Rectal smooth muscle tissue (tissue), 1 donor: ENCODE results near the gene DHX9.
"Not testable (repeated sequence)": the region's sequence is repeated elsewhere in the genome, so short reads cannot be mapped to it uniquely, and the experiment has no call there.

Experiments
- H3K27ac ChIP-seq: one replicate; pipeline ENCODE4 v1.7.0; 2013; ENCODE audit warnings: low read depth, low read length, inconsistent platforms
- H3K27me3 ChIP-seq: one replicate; pipeline ENCODE4 v1.7.0; 2013; ENCODE audit warnings: low read length; ENCODE audit not compliant: control insufficient read depth, insufficient read depth
- H3K36me3 ChIP-seq: one replicate; pipeline ENCODE4 v1.7.0; 2013; ENCODE audit warnings: low read length; ENCODE audit not compliant: control insufficient read depth, insufficient read depth
- H3K4me1 ChIP-seq: one replicate; pipeline ENCODE4 v1.7.0; 2013; ENCODE audit warnings: low read length; ENCODE audit not compliant: control insufficient read depth, insufficient read depth
- H3K4me3 ChIP-seq: one replicate; pipeline ENCODE4 v1.7.0; 2013; ENCODE audit warnings: low read length
- H3K9ac ChIP-seq: one replicate; pipeline ENCODE4 v1.7.0; 2013; ENCODE audit warnings: low read length

DHX9 gene

DNA sequence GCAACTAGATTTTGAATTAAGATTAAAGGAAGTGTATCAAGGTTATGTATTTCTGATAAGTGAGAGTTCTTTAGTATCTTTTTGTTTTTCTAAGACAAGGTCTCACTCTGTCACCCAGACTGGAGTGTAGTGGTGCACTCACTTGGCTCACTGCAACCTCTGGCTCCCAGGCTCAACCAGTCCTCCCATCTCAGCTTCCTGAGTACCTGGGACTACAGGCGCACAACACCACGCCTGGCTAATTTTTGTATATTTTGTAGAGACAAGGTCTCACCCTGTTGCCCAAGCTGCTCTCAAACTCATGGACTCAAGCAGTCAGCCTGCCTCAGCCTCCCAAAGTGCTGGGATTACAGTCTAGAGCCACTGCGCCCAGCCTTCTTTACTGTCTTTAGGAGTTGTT lies 33.7 kb downstream of the DHX9 start:
- no peak overlapping the region for H3K4me3 ChIP-seq
- H3K27me3 ChIP-seq: no peaks in the 10 kb centered on the region
- no peak overlapping the region for H3K27ac ChIP-seq
- H3K9ac ChIP-seq: no peak overlapping the region
- no peaks in the 10 kb centered on the region for H3K4me1 ChIP-seq
- peaks cover 53% of the 10 kb centered on the region for H3K36me3 ChIP-seq

- Histone ChIP-seq H3K4me3 (no peak overlapping the region), H3K36me3 (peaks cover 63% of the 10 kb centered on the region), H3K4me1 (no peaks in the 10 kb centered on the region), H3K27me3 (no peaks in the 10 kb centered on the region), H3K27ac (no peak overlapping the region), H3K9ac (no peak overlapping the region)
Observed at GRCh38 chr1:182875889-182876288, 36.7 kb downstream of the DHX9 start.

DNA sequence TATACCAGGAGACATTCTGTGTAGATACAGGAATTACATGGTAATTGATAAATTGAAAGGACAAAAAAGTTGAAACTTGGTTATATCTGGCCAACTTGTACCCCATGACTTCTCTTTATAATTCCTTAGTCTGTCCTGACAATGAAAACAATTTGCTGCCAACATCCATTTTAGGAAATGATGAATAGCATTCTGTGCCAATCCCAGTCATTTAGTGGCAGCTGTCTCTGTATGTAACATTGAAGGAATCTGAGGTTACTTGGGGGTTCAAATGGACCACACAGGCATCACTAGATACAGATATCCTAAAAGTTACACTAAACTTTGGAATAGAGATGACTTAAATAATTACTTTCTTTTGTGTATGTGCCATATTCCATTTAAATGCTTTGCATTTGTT lies 38.2 kb downstream of the DHX9 start:
- H3K9ac ChIP-seq: no peak overlapping the region
- H3K27ac ChIP-seq: no peak overlapping the region
- H3K4me1 ChIP-seq: no peaks in the 10 kb centered on the region
- H3K27me3 ChIP-seq: no peaks in the 10 kb centered on the region
- peaks cover 71% of the 10 kb centered on the region for H3K36me3 ChIP-seq
- no peak overlapping the region for H3K4me3 ChIP-seq

- Histone ChIP-seq H3K27ac (no peak overlapping the region), H3K36me3 (peaks cover 69% of the 10 kb centered on the region), H3K27me3 (no peaks in the 10 kb centered on the region), H3K9ac (no peak overlapping the region), H3K4me3 (no peak overlapping the region), H3K4me1 (no peaks in the 10 kb centered on the region)
Observed at GRCh38 chr1:182877842-182878241, 38.7 kb downstream of the DHX9 start.

DNA sequence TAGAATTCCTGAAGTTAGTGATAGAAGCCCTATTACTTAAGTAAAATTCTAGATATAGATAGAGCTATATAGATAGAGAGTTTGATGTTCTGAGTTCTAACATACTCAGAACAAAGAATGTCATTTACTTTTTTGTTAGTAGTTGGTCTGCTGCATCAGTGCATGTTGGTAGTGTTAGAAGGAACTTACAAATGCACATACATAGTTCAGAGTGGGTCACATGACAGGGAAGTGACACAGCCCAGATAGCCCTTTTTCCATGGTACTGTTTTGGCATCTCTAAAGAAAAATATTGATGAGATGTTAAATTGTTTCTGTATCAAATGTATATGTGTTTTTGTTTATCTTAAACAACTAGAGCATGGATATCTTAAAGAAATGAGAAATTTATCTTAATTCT lies 45.7 kb downstream of the DHX9 start:
- no peak overlapping the region for H3K4me3 ChIP-seq
- H3K27me3 ChIP-seq: no peaks in the 10 kb centered on the region
- H3K36me3 ChIP-seq: peaks cover 46% of the 10 kb centered on the region
- no peak overlapping the region for H3K27ac ChIP-seq
- peaks cover 2% of the 10 kb centered on the region for H3K4me1 ChIP-seq
- no peak overlapping the region for H3K9ac ChIP-seq

DNA sequence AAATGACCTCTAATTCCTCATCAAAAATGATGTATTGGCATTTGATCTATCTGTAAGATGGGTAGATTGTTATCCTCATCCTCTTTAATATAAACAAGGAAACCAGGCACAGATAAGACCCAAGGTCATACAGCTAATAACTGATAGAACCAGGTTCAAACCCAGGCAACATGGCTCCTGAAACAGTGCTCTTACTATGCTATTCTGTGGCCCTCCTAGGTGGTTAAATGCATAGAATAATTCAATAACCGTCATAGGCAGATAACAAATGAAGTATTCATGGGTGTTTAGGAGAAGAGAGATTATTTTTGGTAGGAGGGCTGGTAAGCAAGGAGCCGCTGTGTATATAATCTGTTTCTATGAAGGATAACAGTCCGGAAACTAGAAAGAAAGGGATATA lies 46.4 kb downstream of the DHX9 start:
- Histone ChIP-seq H3K27ac (no peak overlapping the region), H3K27me3 (no peaks in the 10 kb centered on the region), H3K4me1 (peaks cover 2% of the 10 kb centered on the region), H3K9ac (no peak overlapping the region), H3K36me3 (peaks cover 40% of the 10 kb centered on the region), H3K4me3 (no peak overlapping the region)

GRCh38 chr1:182886985-182887384 lies 47.8 kb downstream of the DHX9 start:
- H3K9ac ChIP-seq: no peak overlapping the region
- no peak overlapping the region for H3K4me3 ChIP-seq
- peaks cover 2% of the 10 kb centered on the region for H3K4me1 ChIP-seq
- H3K27me3 ChIP-seq: no peaks in the 10 kb centered on the region
- H3K27ac ChIP-seq: no peak overlapping the region
- peaks cover 30% of the 10 kb centered on the region for H3K36me3 ChIP-seq

GRCh38 chr1:182888736-182889531 lies 49.8 kb downstream of the DHX9 start:
- Histone ChIP-seq H3K4me3 (no peak overlapping the region), H3K27me3 (no peaks in the 10 kb centered on the region), H3K9ac (no peak overlapping the region), H3K4me1 (peaks cover 2% of the 10 kb centered on the region), H3K27ac (no peak overlapping the region), H3K36me3 (peaks cover 21% of the 10 kb centered on the region)

DNA sequence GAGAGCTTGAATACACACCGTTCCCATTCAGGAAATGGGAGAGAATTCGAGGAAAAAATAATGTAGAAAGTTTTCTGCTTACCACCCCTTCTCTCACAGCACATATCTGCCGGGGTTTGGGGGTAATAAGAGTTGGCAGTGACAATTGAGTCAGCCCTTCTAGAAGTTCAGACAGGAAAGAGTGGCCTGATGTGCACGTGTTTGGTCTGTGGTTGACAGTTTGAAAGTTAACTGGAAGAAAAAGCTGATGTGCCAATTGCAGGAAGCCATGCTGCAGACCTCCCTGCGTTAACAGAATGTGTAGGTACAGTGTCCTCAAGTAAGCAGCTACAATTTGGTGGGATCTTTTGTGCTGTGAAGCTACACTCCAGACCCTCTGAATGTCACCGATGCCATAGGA lies 50.9 kb downstream of the DHX9 start:
- H3K9ac ChIP-seq: no peak overlapping the region
- H3K4me1 ChIP-seq: peaks cover 2% of the 10 kb centered on the region
- H3K36me3 ChIP-seq: peaks cover 12% of the 10 kb centered on the region
- no peak overlapping the region for H3K27ac ChIP-seq
- H3K27me3 ChIP-seq: no peaks in the 10 kb centered on the region
- no peak overlapping the region for H3K4me3 ChIP-seq

GRCh38 chr1:182890927-182891610 lies 51.9 kb downstream of the DHX9 start:
- H3K27ac ChIP-seq: no peak overlapping the region
- peaks cover 2% of the 10 kb centered on the region for H3K4me1 ChIP-seq
- H3K36me3 ChIP-seq: peaks cover 6% of the 10 kb centered on the region
- H3K4me3 ChIP-seq: no peak overlapping the region
- no peaks in the 10 kb centered on the region for H3K27me3 ChIP-seq
- no peak overlapping the region for H3K9ac ChIP-seq

- Histone ChIP-seq H3K27me3 (no peaks in the 10 kb centered on the region), H3K4me1 (no peaks in the 10 kb centered on the region), H3K4me3 (no peak overlapping the region), H3K36me3 (no peaks in the 10 kb centered on the region), H3K9ac (no peak overlapping the region), H3K27ac (no peak overlapping the region)
Observed at GRCh38 chr1:182897696-182898095, 58.5 kb downstream of the DHX9 start.

GRCh38 chr1:182901946-182902345 lies 62.8 kb downstream of the DHX9 start:
- H3K27ac ChIP-seq, H3K4me3 ChIP-seq, H3K27me3 ChIP-seq, H3K9ac ChIP-seq, H3K36me3 ChIP-seq, H3K4me1 ChIP-seq: not testable (repeated sequence)

- no peaks in the 10 kb centered on the region for H3K27me3 ChIP-seq
Observed at GRCh38 chr1:182905321-182905720, 66.2 kb downstream of the DHX9 start.

More at GRCh38 chr1:182905321-182905720, 66.2 kb downstream of the DHX9 start:
- H3K9ac ChIP-seq: no peak overlapping the region
- no peak overlapping the region for H3K4me3 ChIP-seq
- no peaks in the 10 kb centered on the region for H3K36me3 ChIP-seq
- no peak overlapping the region for H3K27ac ChIP-seq
- H3K4me1 ChIP-seq: no peaks in the 10 kb centered on the region
